B cell (primary cell): ENCODE measurements around the gene PARK7. TPM values are rescaled to one million over a fixed set of nuclear protein-coding genes. Genes with fewer than 3 reads are reported as not detected.

Experiments used
- ATAC-seq: fragments of 200-7000 bp; cut with Tn5 transposase; one replicate; pipeline ENCODE4 v1.10.0; 2021; ENCODE audit warnings: low read depth, mild to moderate bottlenecking, moderate number of reproducible peaks, moderate library complexity
- CTCF ChIA-PET: fragments of 350-600 bp; sonication (Branson Sonifier 250); formaldehyde crosslinking; loops from one replicate; lab custom pipeline; 2021; ENCODE audit warnings: antibody characterized with exemption, inconsistent platforms; lab: Charles Lee
- POLR2A ChIA-PET: fragments of 350-600 bp; sonication (Branson Sonifier 250); formaldehyde crosslinking; loops from one replicate; lab custom pipeline; 2021; ENCODE audit warnings: antibody characterized with exemption; lab: Charles Lee
- DNase-seq: peaks from one replicate; pipeline ENCODE4 v3.0.0; 2013
- H2AFZ ChIP-seq: 2 replicates; pipeline ENCODE4 v1.6.1; 2012; ENCODE audit warnings: mild to moderate bottlenecking, low read depth, low read length; ENCODE audit not compliant: insufficient read depth, poor library complexity, severe bottlenecking
- H3K27ac ChIP-seq, 2 donors: 1 replicate in 1 of 2; 2 replicates in 1 of 2; pipeline ENCODE4 v1.5.1; 2012 to 2013; ENCODE audit warnings: low read length in 2 of 2, mild to moderate bottlenecking in 2 of 2, moderate library complexity in 1 of 2
- H3K27me3 ChIP-seq, 4 experiments: fragments of 200-600 bp in 1 of 4; sonication (generic) in 1 of 4; replicated peaks in 1 of 4; 1 replicate in 2 of 4; 2 replicates in 2 of 4; pipeline versions ENCODE4 v1.6.1 to v1.7.0; 2013 to 2016; ENCODE audit warnings: low read length in 3 of 4, mild to moderate bottlenecking in 2 of 4, mixed read lengths in 1 of 4, moderate library complexity in 1 of 4; ENCODE audit not compliant: insufficient read depth in 4 of 4, control insufficient read depth in 3 of 4; ENCODE audit errors: control extremely low read depth in 1 of 4
- H3K36me3 ChIP-seq, 2 experiments: replicated peaks in 1 of 2; 1 replicate in 1 of 2; 2 replicates in 1 of 2; pipeline versions ENCODE4 v1.6.1 to v1.7.1; 2013; ENCODE audit warnings: low read length in 1 of 2; ENCODE audit not compliant: insufficient read depth in 2 of 2, control insufficient read depth in 1 of 2; ENCODE audit errors: control extremely low read depth in 1 of 2, extremely low read depth in 1 of 2
- H3K4me1 ChIP-seq, 2 donors: fragments of 200-600 bp in 1 of 2; sonication (generic) in 1 of 2; 1 replicate in 1 of 2; 2 replicates in 1 of 2; pipeline versions ENCODE4 v1.5.1 to v1.6.1; 2013 to 2017; ENCODE audit warnings: low read length in 2 of 2; ENCODE audit not compliant: control insufficient read depth in 2 of 2, insufficient read depth in 2 of 2
- H3K4me2 ChIP-seq: replicated peaks from 2 replicates; pipeline ENCODE3; 2012; ENCODE audit warnings: mild to moderate bottlenecking, low read depth, low read length; ENCODE audit not compliant: poor library complexity, severe bottlenecking
- H3K4me3 ChIP-seq, 5 experiments: fragments of 200-600 bp in 1 of 5; sonication (generic) in 1 of 5; 1 replicate in 3 of 5; 2 replicates in 2 of 5; pipeline versions ENCODE4 v1.5.1 to v1.7.0; 2011 to 2016; ENCODE audit warnings: low read length in 4 of 5, mild to moderate bottlenecking in 4 of 5, low read depth in 2 of 5, control low read depth in 1 of 5, moderate library complexity in 1 of 5; ENCODE audit not compliant: insufficient read depth in 1 of 5; ENCODE audit errors: control extremely low read depth in 1 of 5, extremely low read depth in 1 of 5
- H3K79me2 ChIP-seq: fragments of 200-600 bp; sonication (generic); one replicate; pipeline ENCODE4 v1.6.0; 2016; ENCODE audit warnings: low read length; ENCODE audit not compliant: control insufficient read depth, insufficient read depth
- H3K9ac ChIP-seq: fragments of 200-600 bp; sonication (generic); 2 replicates; pipeline ENCODE4 v1.6.1; 2017; ENCODE audit warnings: mild to moderate bottlenecking, low read length, moderate library complexity
- H3K9me3 ChIP-seq, 3 donors: one replicate each; pipeline versions ENCODE4 v1.6.1 to v1.7.1; 2013; ENCODE audit warnings: low read length in 2 of 3; ENCODE audit not compliant: control insufficient read depth in 2 of 3, insufficient read depth in 1 of 3; ENCODE audit errors: control extremely low read depth in 1 of 3
- H4K20me1 ChIP-seq: 2 replicates; pipeline ENCODE4 v1.6.0; 2012; ENCODE audit warnings: mild to moderate bottlenecking, low read length; ENCODE audit not compliant: insufficient read depth, control insufficient read depth, poor library complexity, severe bottlenecking
- H3K27ac Mint-ChIP-seq: one replicate; pipeline ENCODE4 v1.8.0; 2021; ENCODE audit warnings: mixed read lengths
- H3K27me3 Mint-ChIP-seq: one replicate; pipeline ENCODE4 v1.8.0; 2021; ENCODE audit warnings: mixed read lengths
- H3K4me1 Mint-ChIP-seq: one replicate; pipeline ENCODE4 v1.8.0; 2021; ENCODE audit warnings: mixed read lengths
- H3K4me3 Mint-ChIP-seq: one replicate; pipeline ENCODE4 v1.8.0; 2021; ENCODE audit warnings: mixed read lengths
- H3K9me3 Mint-ChIP-seq: one replicate; pipeline ENCODE4 v1.8.0; 2022; ENCODE audit warnings: mixed read lengths; ENCODE audit not compliant: insufficient read depth
- EZH2 ChIP-seq: IDR thresholded peaks from 2 replicates; pipeline ENCODE4 v1.6.1; 2012; ENCODE audit warnings: borderline replicate concordance, low read depth, mild to moderate bottlenecking, moderate library complexity, low read length; ENCODE audit not compliant: insufficient read depth, poor library complexity, severe bottlenecking
- WGBS: methylation state at CpG from one replicate; pipeline ENCODE4 v1.1.5; 2013; ENCODE audit warnings: missing lambda C conversion rate; ENCODE audit not compliant: insufficient coverage; 5-methylcytosine and 5-hydroxymethylcytosine counted together
- intact Hi-C: fragments of 100-400 bp; cut with micrococcal nuclease; formaldehyde crosslinking; loops from one replicate; pipeline ENCODE4 v1.10.0; 2022
- polyA plus RNA-seq: library from polyadenylated mRNA; depleted of rRNA; stranded (reverse); fragments of >200 nt; gene quantifications from 2 replicates; pipeline ENCODE4 v1.2.3, GENCODE V29; 2012
- total RNA-seq, 2 donors: library from RNA; stranded (reverse); fragments of 120-200 nt in 1 of 2; gene quantifications; 1 replicate in 1 of 2; 2 replicates in 1 of 2; pipeline versions ENCODE4 v1.2.3 to v1.2.4, GENCODE V29; 2013 to 2022
- TF ChIP-seq, protein P1 (sequence below): fragments of 200-600 bp; IDR thresholded peaks from one replicate; pipeline ENCODE4 v1.8.0; 2022; ENCODE audit warnings: antibody characterized with exemption, mild to moderate bottlenecking

PARK7 gene
- total and polyA plus RNA-seq, 2 donors (not counting 1 experiment from before 2014, with no cell fraction given), result 63.9 to 118 TPM

GRCh38 chr1:7987528-7987927, 26.0 kb downstream of the PARK7 start:
- peaks cover 2% of the 10 kb centered on the region for H3K4me1 Mint-ChIP-seq
- WGBS, result 98% methylated on average over 4 of the region's 7 CpGs
- Histone ChIP-seq H4K20me1 (peaks cover 5% of the 10 kb centered on the region), H3K27ac (no peak overlapping the region), H3K4me3 (no peak overlapping the region), H3K36me3 (peaks cover 14 to 40% of the 10 kb centered on the region in 2 experiments), H3K9ac (no peak overlapping the region), H3K4me2 (no peak overlapping the region), H2AFZ (no peak overlapping the region), H3K79me2 (no peaks in the 10 kb centered on the region), H3K9me3 (no peaks in the 10 kb centered on the region), H3K27me3 (no peaks in the 10 kb centered on the region), H3K4me1 (peaks cover under 1% of the 10 kb centered on the region in 2 donors)
- ChIA-PET CTCF (interaction anchor here (0.6 to 2.5 kb wide), 2 partner anchors 9 to 28 kb away, joined by 4 to 7 read pairs; no protein-coding TSS in a partner anchor), POLR2A (no interaction called here)
- no peak for DNase-seq
- no peak overlapping the region for H3K4me3 Mint-ChIP-seq
- no peak overlapping the region for H3K27ac Mint-ChIP-seq
- intact Hi-C loops, result no loop called here
- no peaks in the 10 kb centered on the region for H3K9me3 Mint-ChIP-seq
- no peaks in the 10 kb centered on the region for H3K27me3 Mint-ChIP-seq
- no peak for ATAC-seq
- TF ChIP-seq, protein P1, sequence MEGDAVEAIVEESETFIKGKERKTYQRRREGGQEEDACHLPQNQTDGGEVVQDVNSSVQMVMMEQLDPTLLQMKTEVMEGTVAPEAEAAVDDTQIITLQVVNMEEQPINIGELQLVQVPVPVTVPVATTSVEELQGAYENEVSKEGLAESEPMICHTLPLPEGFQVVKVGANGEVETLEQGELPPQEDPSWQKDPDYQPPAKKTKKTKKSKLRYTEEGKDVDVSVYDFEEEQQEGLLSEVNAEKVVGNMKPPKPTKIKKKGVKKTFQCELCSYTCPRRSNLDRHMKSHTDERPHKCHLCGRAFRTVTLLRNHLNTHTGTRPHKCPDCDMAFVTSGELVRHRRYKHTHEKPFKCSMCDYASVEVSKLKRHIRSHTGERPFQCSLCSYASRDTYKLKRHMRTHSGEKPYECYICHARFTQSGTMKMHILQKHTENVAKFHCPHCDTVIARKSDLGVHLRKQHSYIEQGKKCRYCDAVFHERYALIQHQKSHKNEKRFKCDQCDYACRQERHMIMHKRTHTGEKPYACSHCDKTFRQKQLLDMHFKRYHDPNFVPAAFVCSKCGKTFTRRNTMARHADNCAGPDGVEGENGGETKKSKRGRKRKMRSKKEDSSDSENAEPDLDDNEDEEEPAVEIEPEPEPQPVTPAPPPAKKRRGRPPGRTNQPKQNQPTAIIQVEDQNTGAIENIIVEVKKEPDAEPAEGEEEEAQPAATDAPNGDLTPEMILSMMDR, result no peak
- no peak for TF ChIP-seq EZH2

DNA sequence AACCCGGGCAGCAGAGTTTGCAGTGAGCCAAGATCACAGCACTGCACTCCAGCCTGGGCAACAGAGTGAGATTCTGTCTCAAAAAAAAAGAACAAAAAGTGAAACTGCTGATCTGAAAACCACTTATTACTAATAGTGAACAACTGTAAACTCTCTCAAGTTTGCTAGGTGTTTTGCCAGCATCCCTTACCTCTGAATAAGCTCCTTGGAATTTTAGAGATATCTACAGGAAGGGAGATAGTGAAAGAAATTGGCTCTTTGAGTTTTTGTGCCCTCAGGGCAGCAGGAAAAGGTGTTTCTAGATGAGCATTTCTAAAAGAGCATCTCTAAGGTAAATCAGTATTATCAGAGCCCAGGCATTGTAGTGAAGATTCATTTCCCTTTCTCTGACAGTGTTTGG, 27.1 kb downstream of the PARK7 start:
- H3K27ac ChIP-seq, result no peak overlapping the region
- H2AFZ ChIP-seq, result no peak overlapping the region
- ChIA-PET POLR2A (no interaction called here), CTCF (interaction anchor here (2.5 kb wide), 1 partner anchor 26 kb away, joined by 7 read pairs; no protein-coding TSS in a partner anchor)
- H3K4me3 Mint-ChIP-seq, result no peak overlapping the region
- peaks cover 0 to 4% of the 10 kb centered on the region in 2 donors for H3K4me1 ChIP-seq
- no peak for ATAC-seq
- no peak overlapping the region for H3K9ac ChIP-seq
- TF ChIP-seq, protein P1, result no peak
- no peak for TF ChIP-seq EZH2
- no peaks in the 10 kb centered on the region for H3K27me3 Mint-ChIP-seq
- no peaks in the 10 kb centered on the region for H3K27me3 ChIP-seq
- no peaks in the 10 kb centered on the region for H3K79me2 ChIP-seq
- H3K9me3 ChIP-seq, result peaks cover 0 to under 1% (median 0%) of the 10 kb centered on the region in 3 donors
- no peak overlapping the region for H3K4me3 ChIP-seq
- no peak overlapping the region for H3K4me2 ChIP-seq
- peaks cover 2% of the 10 kb centered on the region for H4K20me1 ChIP-seq
- 73% methylated on average over 1 of the region's 1 CpG for WGBS
- no peaks in the 10 kb centered on the region for H3K9me3 Mint-ChIP-seq
- H3K4me1 Mint-ChIP-seq, result peaks cover 3% of the 10 kb centered on the region
- H3K36me3 ChIP-seq, result peaks cover 14 to 30% of the 10 kb centered on the region in 2 experiments
- DNase-seq, result no peak
- no peak overlapping the region for H3K27ac Mint-ChIP-seq
- intact Hi-C loops, result no loop called here
